ENCODE data around the gene LAT. TPM values are rescaled to one million over a fixed set of nuclear protein-coding genes. Genes with fewer than 3 reads are reported as not detected.
A peak's percentile ranks its signal among the peaks of the same experiment; 100 is the strongest.

Gene LAT
- total and polyA plus RNA-seq, 3 donors from 2014 or later = 7.4 to 9.0 (median 8.4) TPM

DNA sequence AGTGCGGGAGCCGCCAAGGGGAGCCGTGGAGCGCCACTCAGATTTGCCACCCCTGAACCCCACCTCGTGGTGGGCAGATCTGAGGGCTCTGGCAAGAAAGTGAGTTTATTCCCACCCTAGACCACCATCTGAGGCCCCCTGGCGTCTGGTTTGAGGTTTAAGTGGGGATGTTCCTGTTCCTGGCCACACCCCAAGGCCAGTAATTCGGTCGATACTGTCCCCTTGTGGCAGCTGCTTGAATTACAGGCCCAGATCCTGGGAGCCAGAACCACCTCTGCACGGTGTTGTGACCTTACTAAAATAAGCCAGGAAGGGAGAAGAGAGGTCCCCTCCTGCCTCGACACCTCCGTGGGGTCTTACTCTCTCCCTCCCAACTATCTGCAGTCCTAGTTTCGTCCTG is 3.3 kb upstream of the LAT start:
- Histone ChIP-seq H3K36me3 (ENCODE audit: low read depth, missing control alignments) (no peaks in the 10 kb centered on the region), H3K4me3 (no peak overlapping the region), H3K27me3 (no peaks in the 10 kb centered on the region), H3K9me3 (no peaks in the 10 kb centered on the region), H3K27ac (no peak overlapping the region), H3K4me1 (no peaks in the 10 kb centered on the region)
- DNase-seq = no peak
- 83 to 100% methylated on average over 7 to 11 of the region's 12 CpGs for WGBS, 2 donors
- TF ChIP-seq POLR2A (IDR thresholded peaks at IDR 0.05) = no peak
- TF ChIP-seq, protein P1, sequence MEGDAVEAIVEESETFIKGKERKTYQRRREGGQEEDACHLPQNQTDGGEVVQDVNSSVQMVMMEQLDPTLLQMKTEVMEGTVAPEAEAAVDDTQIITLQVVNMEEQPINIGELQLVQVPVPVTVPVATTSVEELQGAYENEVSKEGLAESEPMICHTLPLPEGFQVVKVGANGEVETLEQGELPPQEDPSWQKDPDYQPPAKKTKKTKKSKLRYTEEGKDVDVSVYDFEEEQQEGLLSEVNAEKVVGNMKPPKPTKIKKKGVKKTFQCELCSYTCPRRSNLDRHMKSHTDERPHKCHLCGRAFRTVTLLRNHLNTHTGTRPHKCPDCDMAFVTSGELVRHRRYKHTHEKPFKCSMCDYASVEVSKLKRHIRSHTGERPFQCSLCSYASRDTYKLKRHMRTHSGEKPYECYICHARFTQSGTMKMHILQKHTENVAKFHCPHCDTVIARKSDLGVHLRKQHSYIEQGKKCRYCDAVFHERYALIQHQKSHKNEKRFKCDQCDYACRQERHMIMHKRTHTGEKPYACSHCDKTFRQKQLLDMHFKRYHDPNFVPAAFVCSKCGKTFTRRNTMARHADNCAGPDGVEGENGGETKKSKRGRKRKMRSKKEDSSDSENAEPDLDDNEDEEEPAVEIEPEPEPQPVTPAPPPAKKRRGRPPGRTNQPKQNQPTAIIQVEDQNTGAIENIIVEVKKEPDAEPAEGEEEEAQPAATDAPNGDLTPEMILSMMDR (IDR thresholded peaks at IDR 0.05) = peak in 2 of 3 experiments; percentile 42 to 44
- intact Hi-C loops (cut with DNase I; ENCODE audit: low total_unique reads) = no loop called here

DNA sequence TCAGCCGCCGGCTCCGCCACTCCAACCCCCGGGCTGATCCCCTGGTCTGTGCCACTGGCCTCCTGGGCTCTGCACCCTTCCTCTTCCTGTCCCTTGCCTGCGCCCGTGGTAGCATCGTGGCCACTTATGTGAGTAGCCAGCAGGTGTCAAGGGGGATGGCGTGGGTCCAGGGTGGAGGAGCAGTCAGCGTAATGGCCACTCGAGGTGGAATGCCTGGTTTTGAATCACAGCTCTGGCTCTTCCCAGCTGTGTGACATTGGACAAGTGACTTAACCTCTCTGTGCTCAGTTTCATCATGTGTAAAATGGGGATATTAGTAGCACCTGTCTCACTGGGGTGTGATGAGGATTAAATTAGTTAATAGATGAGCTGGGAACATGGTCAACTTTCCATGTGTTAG is 2.4 kb upstream of the LAT start:
- TF ChIP-seq, protein P1 (IDR thresholded peaks at IDR 0.05) = no peak
- no peak for TF ChIP-seq POLR2A (IDR thresholded peaks at IDR 0.05)
- no peaks in the 10 kb centered on the region for H3K9me3 ChIP-seq
- no peak overlapping the region for H3K27ac ChIP-seq
- intact Hi-C loops (cut with DNase I; ENCODE audit: low total_unique reads) = no loop called here
- H3K36me3 ChIP-seq (ENCODE audit: low read depth, missing control alignments) = no peaks in the 10 kb centered on the region
- H3K4me1 ChIP-seq = no peaks in the 10 kb centered on the region
- no peak for DNase-seq
- H3K27me3 ChIP-seq = no peaks in the 10 kb centered on the region
- WGBS, 2 donors = 94 to 99% methylated on average over 10 of the region's 10 CpGs
- no peak overlapping the region for H3K4me3 ChIP-seq

DNA sequence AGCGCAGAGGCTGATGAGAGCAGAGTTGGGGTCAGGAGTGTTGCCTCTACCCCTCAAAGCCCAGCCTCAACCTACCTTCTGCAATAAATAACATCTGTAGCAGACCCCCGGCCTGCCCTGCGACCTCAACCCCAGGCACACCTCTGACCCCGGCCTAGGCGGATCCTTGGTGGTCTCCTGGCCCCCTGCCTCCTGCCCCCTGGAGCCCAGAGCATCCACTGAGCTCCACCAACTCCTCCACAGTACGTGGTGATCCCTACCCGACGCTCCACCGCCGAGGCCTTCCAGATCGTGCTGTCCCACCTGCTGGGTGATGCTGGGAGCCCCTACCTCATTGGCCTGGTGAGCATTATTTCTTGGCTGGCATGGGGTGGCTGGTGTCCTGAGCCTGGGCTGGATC is 1.9 kb upstream of the LAT start:
- intact Hi-C loops (cut with DNase I; ENCODE audit: low total_unique reads) = no loop called here
- H3K4me1 ChIP-seq = no peaks in the 10 kb centered on the region
- no peaks in the 10 kb centered on the region for H3K27me3 ChIP-seq
- H3K36me3 ChIP-seq (ENCODE audit: low read depth, missing control alignments) = no peaks in the 10 kb centered on the region
- 91 to 94% methylated on average over 7 to 11 of the region's 11 CpGs for WGBS, 2 donors
- DNase-seq = no peak
- H3K9me3 ChIP-seq = no peaks in the 10 kb centered on the region
- no peak overlapping the region for H3K27ac ChIP-seq
- H3K4me3 ChIP-seq = no peak overlapping the region
- TF ChIP-seq, protein P1 (IDR thresholded peaks at IDR 0.05) = no peak
- TF ChIP-seq POLR2A (IDR thresholded peaks at IDR 0.05) = no peak

DNA sequence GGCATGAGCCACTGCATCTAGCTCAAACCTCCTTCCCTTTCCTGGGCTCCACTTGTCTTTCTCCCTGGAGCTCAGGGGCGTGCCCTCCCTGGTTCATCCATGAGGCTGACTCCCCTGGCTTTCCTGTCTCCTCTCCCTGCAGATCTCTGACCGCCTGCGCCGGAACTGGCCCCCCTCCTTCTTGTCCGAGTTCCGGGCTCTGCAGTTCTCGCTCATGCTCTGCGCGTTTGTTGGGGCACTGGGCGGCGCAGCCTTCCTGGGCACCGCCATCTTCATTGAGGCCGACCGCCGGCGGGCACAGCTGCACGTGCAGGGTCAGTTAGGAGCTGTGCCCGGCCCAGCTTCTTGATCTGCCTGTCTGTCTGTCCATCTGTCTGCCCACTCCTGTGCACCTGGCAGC is 1.2 kb upstream of the LAT start:
- no peaks in the 10 kb centered on the region for H3K27me3 ChIP-seq
- H3K27ac ChIP-seq = no peak overlapping the region
- no peak overlapping the region for H3K4me3 ChIP-seq
- TF ChIP-seq POLR2A (IDR thresholded peaks at IDR 0.05) = no peak
- TF ChIP-seq, protein P1 (IDR thresholded peaks at IDR 0.05) = no peak
- H3K4me1 ChIP-seq = no peaks in the 10 kb centered on the region
- no peaks in the 10 kb centered on the region for H3K9me3 ChIP-seq
- no peak for DNase-seq
- intact Hi-C loops (cut with DNase I; ENCODE audit: low total_unique reads) = no loop called here
- 93 to 95% methylated on average over 17 to 18 of the region's 18 CpGs for WGBS, 2 donors
- no peaks in the 10 kb centered on the region for H3K36me3 ChIP-seq (ENCODE audit: low read depth, missing control alignments)

DNA sequence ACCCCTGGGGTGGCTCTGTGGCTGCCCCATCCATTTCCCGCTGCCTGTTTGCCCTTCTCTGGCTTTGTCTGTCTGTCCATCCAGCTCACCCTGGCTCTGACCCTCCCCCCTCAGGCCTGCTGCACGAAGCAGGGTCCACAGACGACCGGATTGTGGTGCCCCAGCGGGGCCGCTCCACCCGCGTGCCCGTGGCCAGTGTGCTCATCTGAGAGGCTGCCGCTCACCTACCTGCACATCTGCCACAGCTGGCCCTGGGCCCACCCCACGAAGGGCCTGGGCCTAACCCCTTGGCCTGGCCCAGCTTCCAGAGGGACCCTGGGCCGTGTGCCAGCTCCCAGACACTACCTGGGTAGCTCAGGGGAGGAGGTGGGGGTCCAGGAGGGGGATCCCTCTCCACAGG is 761 bp upstream of the LAT start:
- intact Hi-C loops (cut with DNase I; ENCODE audit: low total_unique reads) = no loop called here
- H3K36me3 ChIP-seq (ENCODE audit: low read depth, missing control alignments) = no peaks in the 10 kb centered on the region
- no peak overlapping the region for H3K27ac ChIP-seq
- H3K9me3 ChIP-seq = no peaks in the 10 kb centered on the region
- no peaks in the 10 kb centered on the region for H3K27me3 ChIP-seq
- no peak for TF ChIP-seq POLR2A (IDR thresholded peaks at IDR 0.05)
- TF ChIP-seq, protein P1 (IDR thresholded peaks at IDR 0.05) = no peak
- H3K4me1 ChIP-seq = no peaks in the 10 kb centered on the region
- no peak overlapping the region for H3K4me3 ChIP-seq
- DNase-seq = no peak
- WGBS, 2 donors = 80 to 87% methylated on average over 12 of the region's 12 CpGs
